Cardiac fibroblast (primary cell): ENCODE measurements around the gene ACOXL.

Experiments
- DNase-seq, 2 donors: peaks; one replicate each; pipeline versions ENCODE4 v3.0.0 to v3.0.0-alpha.2; 2010; ENCODE audit warnings: low read depth in 2 of 2
- H3K4me3 ChIP-seq, 2 donors: replicated peaks in 1 of 2; 1 replicate in 1 of 2; 2 replicates in 1 of 2; pipeline ENCODE4 v1.5.1; 2011; ENCODE audit warnings: low read depth in 2 of 2, low read length in 2 of 2, mild to moderate bottlenecking in 2 of 2, moderate library complexity in 1 of 2
- CTCF ChIP-seq: IDR thresholded peaks from one replicate; pipeline ENCODE4 v1.5.1; 2011; ENCODE audit warnings: low read depth, mild to moderate bottlenecking, low read length, inconsistent platforms

ACOXL gene

DNA sequence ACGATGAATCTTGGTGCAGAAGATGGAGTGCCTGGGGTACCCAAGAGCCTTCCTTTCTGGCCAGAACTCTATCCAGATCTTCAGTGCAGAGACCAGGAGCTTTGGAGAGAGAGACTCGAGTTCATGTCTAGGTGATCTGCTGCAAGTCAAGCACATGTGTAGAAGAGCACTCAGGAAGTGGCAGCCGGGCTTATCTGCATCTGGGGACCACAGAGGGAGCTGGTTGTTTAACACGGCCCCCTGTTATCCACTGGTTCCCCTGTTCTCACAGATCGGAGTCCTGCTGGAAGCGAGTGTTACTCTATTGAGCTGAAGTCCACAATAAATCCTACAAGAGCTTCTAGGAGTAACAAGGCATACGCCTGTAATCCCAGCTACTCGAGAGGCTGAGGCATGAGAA lies 128.3 kb downstream of the ACOXL start:
- no peak overlapping the region for H3K4me3 ChIP-seq
- no peak for TF ChIP-seq CTCF
- DNase-seq: no peak

GRCh38 chr2:110861616-110862260 lies 129.4 kb downstream of the ACOXL start:
- no peak for TF ChIP-seq CTCF
- no peak for DNase-seq
- H3K4me3 ChIP-seq: no peak overlapping the region

- no peak for DNase-seq
- no peak for TF ChIP-seq CTCF
- H3K4me3 ChIP-seq: no peak overlapping the region
Observed at GRCh38 chr2:110863726-110864125, 131.4 kb downstream of the ACOXL start.

- H3K4me3 ChIP-seq: no peak overlapping the region
- no peak for TF ChIP-seq CTCF
- no peak for DNase-seq
Observed at GRCh38 chr2:110864176-110864575, 131.8 kb downstream of the ACOXL start.

GRCh38 chr2:110864731-110865130 lies 132.4 kb downstream of the ACOXL start:
- no peak for DNase-seq
- TF ChIP-seq CTCF: no peak
- H3K4me3 ChIP-seq: no peak overlapping the region

GRCh38 chr2:110865188-110865587 lies 132.8 kb downstream of the ACOXL start:
- no peak overlapping the region for H3K4me3 ChIP-seq
- TF ChIP-seq CTCF: no peak
- DNase-seq: peak in 1 of 2 donors; percentile 7

DNA sequence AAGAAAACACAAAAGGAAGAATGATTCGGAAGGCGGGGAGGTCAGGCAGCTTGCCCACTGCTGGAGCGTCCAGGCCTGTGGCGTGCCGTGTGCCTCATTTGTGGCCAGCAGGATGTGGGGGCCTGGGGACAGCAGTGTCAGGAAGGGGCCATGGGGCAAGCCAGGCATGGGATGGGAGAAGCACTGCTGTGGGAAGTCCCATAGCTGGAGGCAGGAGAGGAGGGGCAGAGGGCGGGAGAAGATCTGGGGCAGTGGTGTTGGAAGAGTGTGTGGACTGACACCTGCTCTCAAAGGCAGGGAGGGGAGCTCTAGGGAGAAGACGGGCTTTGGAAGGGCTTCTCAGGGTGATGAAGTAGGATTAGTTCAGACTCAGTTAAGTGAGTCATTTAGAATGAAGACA lies 133.7 kb downstream of the ACOXL start:
- DNase-seq: no peak
- H3K4me3 ChIP-seq: no peak overlapping the region
- no peak for TF ChIP-seq CTCF
